ENCODE measurements around the gene KLHDC10.
"Not testable (repeated sequence)": the region's sequence is repeated elsewhere in the genome, so short reads cannot be mapped to it uniquely, and the experiment has no call there.

KLHDC10 gene

DNA sequence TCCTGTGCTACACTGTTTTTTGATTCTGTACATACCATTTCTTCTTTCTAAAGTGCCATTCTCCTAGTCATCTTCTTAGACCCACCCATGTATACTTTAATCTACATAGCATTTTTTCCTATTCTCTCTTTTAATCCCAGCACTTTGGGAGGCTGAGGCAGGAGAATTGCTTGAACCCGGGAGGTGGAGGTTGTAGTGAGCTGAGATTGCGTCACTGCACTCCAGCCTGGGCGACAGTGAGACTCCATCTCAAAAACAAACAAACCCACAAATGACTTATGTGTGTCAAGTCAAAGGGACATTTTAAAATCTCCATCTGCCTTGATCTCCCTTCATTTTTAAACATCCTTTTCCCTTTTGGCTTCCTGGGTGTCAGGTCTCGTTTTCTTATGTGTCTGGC lies 13.2 kb downstream of the KLHDC10 start:
- DNase-seq: not testable (repeated sequence)

DNA sequence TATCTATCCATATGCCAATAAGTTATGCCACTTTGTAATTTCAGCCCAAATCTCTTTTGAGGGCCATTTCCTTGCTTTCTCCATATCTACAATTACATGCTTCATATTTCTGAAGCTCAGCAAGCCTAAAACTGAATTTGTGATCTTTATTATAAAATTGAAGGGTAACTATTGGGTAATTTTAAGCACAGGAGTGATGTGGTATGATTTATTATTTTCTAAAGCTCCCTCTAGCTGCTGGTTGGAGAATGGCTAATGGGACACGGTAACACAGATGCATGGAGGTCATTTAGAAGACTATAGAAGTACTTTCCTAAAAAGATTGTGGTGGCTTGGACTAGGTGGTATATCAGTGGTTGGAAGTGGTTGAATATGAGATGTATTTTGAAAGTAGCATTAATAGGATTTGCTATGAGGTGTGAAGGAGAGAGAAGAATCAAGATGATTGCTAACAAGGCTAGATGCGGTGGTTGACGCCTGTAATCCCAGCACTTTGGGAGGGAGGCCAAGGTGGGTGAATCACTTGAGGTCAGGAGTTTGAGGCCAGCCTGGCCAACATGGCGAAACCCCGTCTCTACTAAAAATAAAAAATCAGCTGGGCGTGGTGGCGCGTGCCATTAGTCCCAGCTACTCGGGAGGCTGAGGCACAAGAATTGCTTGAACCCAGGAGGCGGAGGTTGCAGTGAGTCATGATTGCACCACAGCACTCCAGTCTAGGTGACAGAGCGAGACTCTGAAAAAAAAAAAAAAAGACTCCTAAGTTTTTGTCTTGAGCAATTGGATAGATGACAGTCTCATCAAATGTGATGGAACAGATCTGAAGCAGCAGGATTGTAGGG lies 13.9 kb downstream of the KLHDC10 start:
- no peak for DNase-seq

DNA sequence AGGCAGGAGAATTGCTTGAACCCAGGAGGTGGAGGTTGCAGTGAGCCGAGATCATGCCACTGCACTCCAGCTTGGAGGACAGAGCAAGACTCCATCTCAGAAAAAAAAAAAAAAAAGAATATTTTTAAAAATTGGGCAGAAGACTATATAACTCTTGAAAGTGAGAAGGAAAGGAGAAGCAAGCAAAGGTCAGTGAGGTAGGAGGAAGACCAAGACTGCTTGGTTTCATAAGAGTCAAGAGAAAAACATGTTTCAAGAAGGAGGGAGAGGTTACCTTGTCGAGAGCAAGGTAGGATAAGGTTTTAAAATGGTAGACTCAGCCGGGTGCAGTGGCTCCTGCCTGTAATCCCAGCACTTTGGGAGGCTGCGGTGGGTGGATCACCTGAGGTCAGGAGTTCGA lies 14.9 kb downstream of the KLHDC10 start:
- not testable (repeated sequence) for DNase-seq

DNA sequence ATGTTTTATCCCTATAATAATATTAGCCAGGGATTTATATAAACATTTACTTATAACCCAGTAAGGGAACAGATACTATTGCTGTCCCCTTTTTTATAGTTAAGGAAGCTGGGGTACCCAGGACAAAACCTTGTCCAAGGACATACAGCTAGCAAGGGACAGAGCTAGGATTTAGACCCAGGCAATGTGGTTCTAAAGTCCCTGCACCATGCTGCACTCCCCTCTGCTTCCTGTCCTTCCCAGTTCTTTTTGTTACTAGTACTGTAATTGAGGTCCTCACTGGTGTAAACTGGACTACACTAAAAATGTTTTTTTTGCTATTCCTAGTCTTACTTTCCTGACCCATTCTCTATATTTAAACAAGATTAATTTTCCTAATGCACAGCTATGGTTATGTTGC lies 16.6 kb downstream of the KLHDC10 start:
- DNase-seq: no peak

DNA sequence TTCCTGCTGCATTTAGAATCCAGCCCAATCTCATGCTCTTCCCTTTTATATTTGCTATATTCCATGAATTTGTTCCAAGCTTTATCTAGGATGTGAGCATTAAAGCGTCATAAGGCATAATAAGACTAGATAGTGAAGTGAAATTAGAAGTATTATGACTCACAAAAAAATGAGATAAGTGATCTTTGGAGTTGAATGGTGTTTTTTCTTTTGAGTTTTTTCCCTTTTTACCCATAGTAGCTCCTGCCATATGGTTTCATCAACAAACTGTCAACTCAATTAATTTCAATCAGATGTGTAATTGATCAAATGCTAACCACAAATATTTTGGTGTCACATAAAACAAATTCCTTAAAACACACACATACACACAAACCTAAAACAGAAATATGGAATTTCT lies 17.0 kb downstream of the KLHDC10 start:
- DNase-seq: no peak

DNA sequence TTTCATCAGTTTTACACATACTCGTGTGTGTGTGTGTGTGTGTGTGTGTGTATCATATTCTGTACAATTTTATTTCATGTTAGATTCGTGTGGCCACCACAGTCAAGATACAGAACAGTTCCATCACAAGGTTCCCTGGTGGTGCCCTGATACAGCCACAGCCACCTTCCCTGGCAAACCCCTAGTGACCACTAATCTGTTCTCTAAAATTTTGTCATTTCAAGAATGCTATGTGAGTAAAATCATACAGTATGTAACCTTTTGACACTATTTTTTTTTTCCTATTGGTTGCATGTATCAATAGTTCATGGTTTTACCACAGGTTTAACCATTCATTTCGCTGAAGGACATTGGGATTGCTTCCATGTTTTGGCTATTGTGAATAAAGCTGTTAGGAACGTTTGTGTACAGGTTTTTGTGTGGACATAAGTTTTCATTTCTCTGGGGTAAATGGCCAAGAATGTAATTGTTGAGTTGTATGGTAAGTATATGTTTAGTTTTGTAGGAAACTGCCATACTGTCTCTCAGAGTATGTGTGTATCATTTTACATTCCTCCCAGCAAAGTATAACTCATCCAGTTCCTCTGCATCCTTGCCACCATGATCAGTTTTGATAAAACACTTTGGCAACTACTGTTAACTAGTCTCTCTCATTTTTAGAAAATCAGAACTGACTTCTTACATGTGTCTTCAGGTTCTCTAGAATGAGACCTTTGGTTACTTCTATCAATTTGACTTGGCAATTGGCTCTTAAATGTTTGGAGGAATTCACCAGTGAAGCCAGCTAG lies 20.6 kb downstream of the KLHDC10 start:
- DNase-seq: no peak

DNA sequence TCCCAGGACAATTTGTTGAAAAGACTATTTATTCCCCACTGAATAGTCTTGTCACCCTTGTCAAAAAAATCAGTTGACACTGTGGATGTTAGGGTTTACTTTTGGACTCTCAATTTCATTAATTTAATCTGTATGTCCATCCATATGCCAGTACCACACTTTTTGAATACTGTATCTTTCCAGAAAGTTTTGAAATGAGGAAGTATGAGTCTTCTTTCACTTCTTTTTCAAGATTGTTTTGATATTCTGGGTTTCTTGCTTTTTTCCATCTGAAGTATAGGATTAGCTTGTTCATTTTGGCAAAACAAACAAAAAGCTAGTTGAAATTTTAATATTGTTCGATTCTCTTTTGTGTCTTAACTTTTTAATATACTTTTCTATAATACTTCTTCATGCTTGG lies 21.7 kb downstream of the KLHDC10 start:
- no peak for DNase-seq

DNA sequence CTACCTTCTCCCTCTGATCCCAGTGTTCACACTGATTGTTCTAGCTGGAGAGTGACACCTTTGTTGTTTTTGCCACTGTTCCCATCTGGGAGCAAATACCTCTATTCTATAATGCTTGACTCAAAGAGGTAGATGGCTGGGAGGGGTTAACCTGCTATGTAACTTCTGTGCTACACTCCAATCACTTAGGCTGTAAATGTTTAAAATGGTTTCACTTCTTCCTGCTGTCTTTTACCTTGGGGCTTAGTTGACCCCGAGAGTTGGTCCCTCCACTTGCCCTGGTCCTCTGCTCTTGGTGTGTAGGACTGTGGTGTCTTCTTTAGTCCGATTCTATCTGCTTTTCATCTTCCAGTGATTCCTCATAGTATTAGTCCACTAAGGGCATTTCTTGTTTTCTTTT lies 22.3 kb downstream of the KLHDC10 start:
- no peak for DNase-seq

DNA sequence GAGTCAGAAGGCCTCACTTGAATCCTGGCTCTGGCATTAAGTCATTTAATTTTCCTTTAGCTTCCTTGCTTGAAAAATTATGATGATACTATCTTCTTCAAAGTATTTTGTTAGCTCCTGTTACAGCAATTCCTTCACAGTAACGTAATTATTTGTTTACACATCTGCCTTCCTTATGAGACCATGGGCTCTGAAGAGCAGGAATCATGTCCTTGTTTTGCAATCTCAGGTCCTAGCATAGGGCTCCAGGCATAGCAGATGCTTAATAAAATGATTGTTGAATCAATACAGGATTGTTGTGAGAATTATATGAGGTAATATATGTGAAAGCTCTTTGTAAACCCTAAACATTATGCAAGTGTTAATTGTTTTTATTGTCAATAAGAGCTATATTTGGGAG lies 25.5 kb downstream of the KLHDC10 start:
- DNase-seq: no peak

DNA sequence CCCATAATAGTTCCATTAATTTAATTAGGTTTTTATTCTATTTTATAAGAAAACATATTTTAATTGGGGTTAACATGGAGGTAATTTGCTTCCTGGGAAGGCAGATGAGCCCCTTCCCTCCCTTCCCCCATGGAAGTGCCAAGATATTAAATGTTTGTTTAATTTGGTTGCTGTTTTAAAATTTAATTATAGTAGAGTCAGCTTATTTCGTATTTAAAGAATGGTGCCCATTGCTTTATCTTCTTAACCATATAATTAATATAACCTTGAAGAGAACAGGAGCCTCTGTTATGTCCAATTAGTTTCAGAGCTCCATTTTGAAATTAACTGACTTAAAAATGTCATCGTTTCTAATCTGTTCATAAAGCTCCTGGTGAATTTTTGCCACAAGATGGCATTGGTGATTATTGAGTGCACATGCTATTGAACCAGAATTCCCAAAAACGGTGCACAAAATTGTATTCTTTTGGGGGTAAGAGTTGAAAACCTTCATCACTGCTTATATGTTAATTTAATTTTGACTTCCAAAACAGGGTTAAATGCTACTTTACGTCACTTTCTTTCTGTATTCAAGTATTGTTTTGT lies 26.0 kb downstream of the KLHDC10 start:
- no peak for DNase-seq

DNA sequence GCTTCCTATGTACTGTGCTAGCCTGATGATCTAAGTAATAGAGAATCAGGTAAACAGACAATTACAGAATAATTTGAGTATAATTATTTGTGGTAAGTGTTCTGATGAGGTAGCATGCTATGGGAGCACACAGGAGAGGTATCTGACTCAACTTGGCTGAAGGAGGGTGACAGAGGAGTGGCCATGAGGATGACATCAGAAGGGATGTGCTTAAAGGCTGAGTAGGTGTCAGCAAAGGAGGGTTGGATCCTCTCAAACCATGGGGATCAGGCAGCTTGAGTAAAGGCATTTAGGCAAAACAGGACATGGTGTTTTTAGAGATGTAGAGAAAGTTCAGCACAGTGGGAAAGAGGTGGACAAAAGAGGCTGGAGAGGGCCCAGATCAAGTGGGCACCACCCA lies 29.0 kb downstream of the KLHDC10 start:
- DNase-seq: no peak

DNA sequence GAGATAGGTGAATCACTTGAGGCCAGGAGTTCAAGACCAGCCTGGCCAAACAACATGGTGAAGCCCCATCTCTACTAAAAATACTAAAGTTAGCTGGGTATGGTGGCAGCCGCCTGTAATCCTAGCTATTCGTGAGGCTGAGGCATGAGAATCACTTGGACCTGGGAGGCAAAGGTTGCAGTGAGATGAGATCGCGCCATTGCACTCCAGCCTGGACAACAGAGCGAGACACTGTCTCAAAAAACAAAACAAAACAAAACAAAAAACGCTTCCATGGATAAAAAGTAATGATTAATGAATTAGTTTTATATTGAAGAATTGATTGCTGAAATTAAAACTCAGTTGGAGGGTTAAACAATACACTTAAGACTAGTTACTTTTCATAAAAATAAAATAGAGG lies 32.3 kb downstream of the KLHDC10 start:
- no peak for DNase-seq

DNA sequence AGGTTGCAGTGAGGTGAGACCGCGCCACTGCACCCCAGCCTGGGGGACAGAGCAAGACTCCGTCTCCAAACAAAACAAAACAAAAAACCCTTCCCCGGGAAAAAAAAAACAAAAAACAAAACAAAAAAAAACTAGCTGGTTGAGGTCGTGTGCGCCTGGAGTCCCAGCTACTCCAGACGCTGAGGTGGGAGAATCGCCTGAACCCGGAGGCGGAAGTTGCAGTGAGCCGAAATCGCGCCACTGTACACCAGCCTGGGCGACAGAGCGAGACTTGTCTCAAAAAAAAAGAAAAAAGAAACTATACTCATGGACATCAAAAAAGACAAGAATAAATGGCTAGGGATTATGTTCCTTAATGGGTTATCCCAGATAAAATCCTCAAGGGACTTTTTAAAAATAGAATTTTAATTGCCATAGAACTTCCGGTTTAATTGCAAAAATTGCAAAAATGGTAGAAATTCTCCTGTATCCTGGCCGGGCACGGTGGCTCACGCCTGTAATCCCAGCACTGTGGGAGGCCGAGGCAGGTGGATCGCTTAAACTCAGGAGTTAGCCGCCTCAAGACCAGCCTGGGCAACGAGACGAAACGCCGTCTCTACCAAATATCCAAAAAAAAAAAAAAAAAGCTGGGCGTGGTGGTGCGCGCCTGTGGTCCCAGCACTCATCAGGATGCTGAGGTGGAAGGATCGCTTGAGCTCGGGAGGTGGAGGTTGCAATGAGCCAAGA lies 37.8 kb downstream of the KLHDC10 start:
- DNase-seq: no peak

DNA sequence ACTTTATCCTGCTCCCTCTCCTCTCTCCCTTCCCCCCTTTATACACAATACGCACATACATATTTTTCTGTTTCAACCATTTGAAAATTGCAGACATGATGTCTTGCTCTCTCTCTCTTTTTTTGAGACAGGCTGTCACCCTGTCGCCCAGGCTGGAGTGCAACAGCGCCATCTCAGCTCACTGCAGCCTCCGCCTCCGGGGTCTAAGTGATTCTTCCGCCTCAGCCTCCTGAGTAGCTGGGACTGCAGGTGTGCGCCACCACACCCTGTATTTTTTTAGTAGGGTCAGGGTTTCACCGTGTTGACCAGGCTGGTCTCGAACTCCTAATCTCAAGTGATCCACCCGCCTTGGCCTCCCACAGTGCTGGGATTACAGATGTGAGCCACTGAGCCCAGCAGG lies 38.5 kb downstream of the KLHDC10 start:
- no peak for DNase-seq

DNA sequence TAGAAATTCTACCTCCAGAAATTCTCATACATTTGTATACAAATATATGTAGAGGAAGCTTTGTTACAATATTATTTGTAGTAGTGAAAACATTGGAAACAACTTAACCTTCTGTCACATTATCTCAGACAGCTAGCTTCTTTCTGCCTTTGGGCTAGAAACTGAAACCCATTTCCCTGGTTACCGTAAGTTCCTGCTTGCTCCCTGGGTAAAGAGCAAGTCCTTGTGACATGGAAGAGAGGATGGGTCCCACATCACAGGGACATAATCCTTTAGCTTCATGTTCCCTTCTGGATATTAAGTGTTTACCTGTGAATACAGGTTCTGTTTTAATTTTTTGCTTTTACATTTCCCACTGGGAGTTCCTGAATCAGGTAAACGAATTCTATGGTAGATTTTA lies 41.8 kb downstream of the KLHDC10 start:
- DNase-seq: no peak

DNA sequence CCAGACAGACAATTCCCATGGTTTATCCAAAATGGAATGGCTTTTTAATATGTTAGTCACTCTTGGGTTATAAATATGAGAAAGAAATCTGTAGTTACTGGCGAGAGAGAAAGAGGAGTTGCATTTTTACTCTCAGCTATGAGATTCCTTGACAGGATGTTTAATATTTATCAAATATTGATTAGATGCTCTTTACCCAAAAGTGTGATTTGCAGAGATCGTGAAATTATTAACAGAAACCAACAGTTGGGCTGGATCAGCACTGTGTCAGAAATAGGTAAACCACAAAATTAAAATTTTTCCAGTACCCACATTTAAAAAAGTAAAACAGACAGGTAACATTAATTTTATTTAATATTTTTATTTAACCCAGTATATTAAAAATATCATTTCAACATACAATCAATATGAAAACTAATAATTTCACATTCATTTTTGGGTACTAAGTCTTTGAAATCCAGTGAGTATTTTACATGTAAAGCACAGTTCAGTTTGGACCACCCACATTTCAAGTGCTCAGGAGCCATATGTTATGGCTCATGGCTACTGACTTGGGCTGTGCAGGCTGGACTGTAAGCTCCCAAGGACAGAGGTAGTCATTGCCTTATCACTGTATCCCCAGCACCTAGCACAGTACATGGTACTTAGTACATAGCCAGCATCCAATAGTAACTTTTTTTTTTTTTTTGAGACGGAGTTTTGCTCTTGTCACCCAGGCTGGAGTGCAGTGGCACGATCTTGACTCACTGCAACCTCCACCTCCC lies 42.5 kb downstream of the KLHDC10 start:
- DNase-seq: no peak

DNA sequence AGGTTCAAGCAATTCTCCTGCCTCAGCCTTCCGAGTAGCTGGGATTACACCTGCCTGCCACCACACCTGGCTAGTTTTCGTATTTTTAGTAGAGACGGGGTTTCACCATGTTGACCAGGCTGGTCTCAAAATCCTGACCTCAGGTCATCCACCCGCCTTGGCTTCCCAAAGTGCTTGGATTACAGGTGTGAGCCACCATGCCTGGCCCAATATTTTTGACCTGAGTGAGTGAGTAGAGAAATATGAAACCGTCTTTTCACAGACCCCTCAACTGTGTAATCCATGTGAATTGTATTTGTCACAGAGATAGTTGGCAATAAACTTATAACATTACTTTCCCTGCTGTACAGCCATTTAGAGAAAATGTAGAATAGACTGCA lies 43.1 kb downstream of the KLHDC10 start:
- not testable (repeated sequence) for DNase-seq

DNA sequence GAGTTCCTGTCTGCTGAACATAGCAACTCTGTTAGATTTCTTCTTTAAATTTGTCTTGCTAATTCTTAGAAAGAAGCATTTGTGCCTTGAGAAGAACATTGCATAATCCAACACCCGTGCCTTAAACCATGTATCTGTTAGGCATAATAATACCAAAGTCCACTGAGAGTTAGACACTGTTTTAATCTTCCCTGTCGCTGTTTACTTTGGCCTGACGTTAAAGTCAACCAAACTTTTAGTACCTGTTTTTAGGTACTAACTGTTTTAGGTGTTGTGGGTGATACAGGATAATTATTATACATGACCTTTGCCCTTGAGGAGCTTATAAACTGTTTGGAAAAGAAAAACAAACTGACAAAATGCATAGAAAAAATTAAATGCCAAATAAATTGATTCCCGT lies 43.6 kb downstream of the KLHDC10 start:
- DNase-seq: no peak

DNA sequence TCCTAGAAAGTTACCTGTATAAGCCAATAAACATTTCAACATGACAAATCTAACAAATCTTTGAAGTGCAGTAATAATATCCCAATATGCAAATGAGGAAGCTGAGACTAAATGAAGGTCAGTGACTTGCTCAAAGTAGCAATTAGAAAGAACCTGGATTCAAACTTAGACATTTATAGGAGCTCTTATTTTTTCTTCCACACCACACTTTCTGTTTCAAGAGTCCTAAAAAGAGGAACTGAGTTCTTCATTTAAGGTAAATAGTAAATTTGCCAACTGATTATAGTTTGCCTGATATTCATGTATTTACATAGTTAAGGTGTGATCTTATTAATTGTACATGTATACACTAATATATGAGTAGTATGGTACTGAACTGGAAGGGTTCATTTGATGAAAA lies 44.0 kb downstream of the KLHDC10 start:
- DNase-seq: no peak

DNA sequence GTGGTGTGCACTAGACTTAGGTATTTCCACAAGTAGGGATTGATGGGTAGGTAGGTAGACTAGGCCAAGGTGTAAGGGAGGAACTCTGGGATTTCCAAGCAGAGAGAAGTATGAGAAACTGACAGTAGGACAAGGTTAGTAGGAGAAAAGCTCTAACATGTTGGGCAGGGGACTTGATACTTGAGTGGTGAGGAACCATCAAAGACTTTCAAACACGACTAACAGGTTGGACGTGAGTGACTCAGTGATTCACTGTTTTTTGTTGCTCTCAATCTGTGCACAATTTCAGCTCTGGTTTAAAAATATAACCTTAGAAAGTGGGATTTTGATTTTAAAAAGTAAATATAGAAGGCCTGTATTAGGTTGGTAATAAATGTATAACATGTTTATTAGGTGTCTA lies 44.4 kb downstream of the KLHDC10 start:
- no peak for DNase-seq

DNA sequence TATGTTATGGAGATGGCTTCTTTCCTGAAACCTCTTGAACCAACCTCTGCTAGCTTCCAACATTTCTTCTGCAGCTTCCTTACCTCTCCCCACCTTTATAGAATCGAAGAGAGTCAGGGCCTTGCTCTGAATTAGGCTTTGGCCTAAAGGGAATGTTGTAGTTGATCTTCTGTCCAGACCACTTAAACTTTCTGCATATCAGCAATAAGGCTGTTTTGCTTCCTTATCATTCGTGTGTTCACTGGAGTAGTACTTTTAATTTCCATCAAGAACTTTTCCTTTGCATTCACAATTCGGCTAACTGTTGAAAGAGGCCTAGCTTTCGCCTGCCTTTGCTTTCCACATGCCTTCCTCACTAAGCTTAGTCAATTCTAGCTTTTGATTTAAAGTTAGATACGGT lies 48.0 kb downstream of the KLHDC10 start:
- DNase-seq: no peak

DNA sequence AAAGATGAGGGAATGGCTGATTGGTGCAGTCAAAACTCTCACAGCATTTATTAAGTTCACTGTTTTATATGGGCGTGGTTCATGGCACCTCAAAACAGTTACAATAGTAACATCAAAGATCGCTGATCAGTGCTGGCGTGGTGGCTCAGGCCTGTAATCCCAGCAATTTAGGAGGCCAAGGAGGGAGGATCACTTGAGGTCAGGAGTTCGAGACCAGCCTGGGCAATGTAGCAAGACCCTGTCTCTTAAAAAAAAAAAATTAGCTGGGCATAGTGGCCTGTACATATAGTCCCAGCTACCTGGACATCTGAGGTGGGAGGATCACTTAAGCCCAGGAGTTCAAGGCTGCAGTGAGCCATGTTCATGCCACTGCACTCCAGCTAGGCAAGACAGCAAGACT lies 48.5 kb downstream of the KLHDC10 start:
- DNase-seq: no peak

DNA sequence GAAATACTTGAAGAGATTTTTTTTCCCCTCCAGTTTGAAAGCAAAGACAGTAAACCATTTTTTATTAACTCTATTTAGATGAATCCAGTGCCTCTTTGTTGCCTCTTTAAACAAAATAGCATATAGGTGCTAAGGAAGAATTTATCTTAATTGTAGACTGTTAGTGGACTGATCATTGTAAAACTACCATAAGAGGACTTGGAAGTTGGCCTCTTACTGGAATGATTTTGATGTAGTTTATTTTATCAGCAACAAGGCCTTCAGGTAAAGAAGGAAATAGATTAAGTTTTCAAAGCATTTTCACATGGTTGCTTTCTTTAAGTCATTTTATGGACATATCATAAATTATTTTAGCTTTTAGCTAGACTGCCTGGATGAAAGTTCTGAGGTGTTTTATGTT lies 53.2 kb downstream of the KLHDC10 start:
- DNase-seq: no peak
